Karpas-422 (cell line): ENCODE data around the gene STARD10. TPM values are rescaled to one million over a fixed set of nuclear protein-coding genes. Genes with fewer than 3 reads are reported as not detected.
A peak's percentile ranks its signal among the peaks of the same experiment; 100 is the strongest.

ENCODE experiments used
- DNase-seq: peaks from one replicate; pipeline ENCODE4 v3.0.0-alpha.2; 2015
- H2AFZ ChIP-seq: fragments of 200-600 bp; sonication (generic); 2 replicates; pipeline ENCODE4 v1.6.1; 2014; ENCODE audit warnings: antibody characterized with exemption, low read length, mixed read lengths
- H3K27ac ChIP-seq: fragments of 200-600 bp; sonication (generic); 2 replicates; pipeline ENCODE4 v1.5.1; 2014; ENCODE audit warnings: mild to moderate bottlenecking, low read length, moderate library complexity
- H3K27me3 ChIP-seq: fragments of 200-600 bp; sonication (generic); 2 replicates; pipeline ENCODE4 v1.6.1; 2014; ENCODE audit warnings: low read length, mixed read lengths
- H3K36me3 ChIP-seq: fragments of 200-600 bp; sonication (generic); 2 replicates; pipeline ENCODE4 v1.6.1; 2014; ENCODE audit warnings: low read length, mixed read lengths; ENCODE audit not compliant: insufficient read depth
- H3K4me1 ChIP-seq: fragments of 200-600 bp; sonication (generic); 2 replicates; pipeline ENCODE4 v1.6.1; 2014; ENCODE audit warnings: mild to moderate bottlenecking, low read length, mixed read lengths
- H3K4me2 ChIP-seq: fragments of 200-600 bp; sonication (generic); 2 replicates; pipeline ENCODE4 v1.6.1; 2014; ENCODE audit warnings: low read length, low read depth, mild to moderate bottlenecking; ENCODE audit not compliant: poor library complexity, severe bottlenecking
- H3K4me3 ChIP-seq: fragments of 200-600 bp; sonication (generic); 2 replicates; pipeline ENCODE4 v1.5.1; 2014; ENCODE audit warnings: mild to moderate bottlenecking, antibody characterized with exemption, low read length, mixed read lengths
- H3K79me2 ChIP-seq: fragments of 200-600 bp; sonication (generic); 2 replicates; pipeline ENCODE4 v1.6.1; 2014; ENCODE audit warnings: mild to moderate bottlenecking, low read length, mixed read lengths
- H3K9ac ChIP-seq: fragments of 200-600 bp; sonication (generic); 2 replicates; pipeline ENCODE4 v1.6.0; 2014; ENCODE audit warnings: low read length
- H3K9me2 ChIP-seq: fragments of 200-600 bp; sonication (generic), shearing (Covaris generic); replicated peaks from 2 replicates; pipeline ENCODE4 v1.6.0; 2014; ENCODE audit warnings: mild to moderate bottlenecking, low read length, moderate library complexity; ENCODE audit not compliant: insufficient read depth
- H3K9me3 ChIP-seq: fragments of 300-700, 200-600 bp; sonication (generic); 2 replicates; pipeline ENCODE4 v1.6.1; 2014; ENCODE audit warnings: low read length, mixed read lengths
- H4K20me1 ChIP-seq: fragments of 200-600 bp; sonication (generic); 2 replicates; pipeline ENCODE4 v1.6.1; 2014; ENCODE audit warnings: mild to moderate bottlenecking, antibody characterized with exemption, low read length, low read depth; ENCODE audit not compliant: insufficient read depth
- total RNA-seq: library from RNA; depleted of rRNA; stranded (reverse); fragments of >200 nt; shearing (Covaris generic); gene quantifications from 2 replicates; pipeline ENCODE4 v1.2.3, GENCODE V29; 2014; ENCODE audit warnings: low replicate concordance

The STARD10 gene
- total RNA-seq, 1 experiment from 2014 or later = 4.7 TPM

DNA sequence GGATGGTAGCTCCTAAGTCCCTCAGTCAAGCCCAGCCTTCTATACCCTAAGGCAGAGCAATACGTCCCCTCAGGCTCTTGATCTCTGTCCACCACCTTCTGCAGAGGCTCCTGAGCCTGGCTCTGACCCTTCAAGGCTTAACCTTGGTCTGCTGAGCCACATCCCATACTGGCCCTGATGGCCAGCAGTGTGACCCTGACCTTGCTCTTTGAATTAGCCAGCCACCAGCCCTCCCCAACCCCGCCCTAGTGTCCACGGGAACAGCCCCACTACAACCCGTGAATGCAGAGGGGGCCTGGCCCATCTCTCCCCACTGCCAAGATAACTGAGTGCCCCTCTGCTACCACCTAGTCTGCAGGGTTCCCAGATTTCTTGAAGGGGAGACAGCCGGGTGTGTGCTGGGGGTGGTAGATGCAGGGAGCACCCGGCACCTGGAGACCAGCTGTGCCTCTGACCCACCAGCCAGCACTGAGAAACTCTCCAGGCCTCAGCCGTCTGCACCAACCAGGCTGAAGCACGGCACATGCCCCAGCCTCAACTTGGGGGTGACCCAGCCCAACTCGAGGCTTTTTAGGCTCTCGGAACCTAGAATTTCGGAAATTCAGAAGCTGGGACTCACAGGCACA lies 47.8 kb downstream of the STARD10 start:
- Histone ChIP-seq H3K4me1 (peaks cover 86% of the 10 kb centered on the region), H3K4me2 (no peak overlapping the region), H3K27ac (peak overlapping the region; percentile 31; the same call in 1 of the 2 replicates), H2AFZ (no peak overlapping the region), H3K36me3 (no peaks in the 10 kb centered on the region), H3K9me2 (no peaks in the 10 kb centered on the region), H3K79me2 (peaks cover 94% of the 10 kb centered on the region), H3K9me3 (no peaks in the 10 kb centered on the region), H4K20me1 (peaks cover 29% of the 10 kb centered on the region; the same call in 1 of the 2 replicates), H3K27me3 (no peaks in the 10 kb centered on the region), H3K4me3 (no peak overlapping the region), H3K9ac (no peak overlapping the region)
- no peak for DNase-seq

DNA sequence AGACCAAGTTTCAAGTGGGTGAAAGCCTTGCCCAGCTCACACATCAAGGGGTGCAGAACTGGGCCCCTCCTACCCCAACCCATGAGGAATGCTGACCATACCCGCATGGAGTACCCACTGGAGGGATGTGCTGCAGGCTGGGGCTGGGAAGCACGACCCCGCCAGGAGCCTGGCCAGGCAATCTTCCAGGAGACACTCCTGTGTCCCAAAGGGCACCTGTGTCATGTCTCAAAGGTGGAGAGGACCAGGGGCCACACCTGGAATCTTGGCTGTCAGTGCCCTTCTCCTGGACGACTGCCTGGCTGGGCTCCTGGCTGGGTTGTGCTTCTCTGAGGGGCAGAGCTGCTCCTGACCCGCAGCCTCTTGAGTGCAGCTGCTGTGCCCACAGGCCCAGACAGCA lies 48.3 kb downstream of the STARD10 start:
- no peak overlapping the region for H2AFZ ChIP-seq
- no peak for DNase-seq
- no peaks in the 10 kb centered on the region for H3K9me3 ChIP-seq
- H4K20me1 ChIP-seq = peaks cover 25% of the 10 kb centered on the region; the same call in 1 of the 2 replicates
- H3K4me2 ChIP-seq = no peak overlapping the region
- no peak overlapping the region for H3K9ac ChIP-seq
- H3K4me3 ChIP-seq = no peak overlapping the region
- peaks cover 86% of the 10 kb centered on the region for H3K4me1 ChIP-seq
- H3K9me2 ChIP-seq = no peaks in the 10 kb centered on the region
- no peaks in the 10 kb centered on the region for H3K36me3 ChIP-seq
- no peaks in the 10 kb centered on the region for H3K27me3 ChIP-seq
- H3K27ac ChIP-seq = peak overlapping the region; percentile 31; the same call in 1 of the 2 replicates
- H3K79me2 ChIP-seq = peaks cover 93% of the 10 kb centered on the region

DNA sequence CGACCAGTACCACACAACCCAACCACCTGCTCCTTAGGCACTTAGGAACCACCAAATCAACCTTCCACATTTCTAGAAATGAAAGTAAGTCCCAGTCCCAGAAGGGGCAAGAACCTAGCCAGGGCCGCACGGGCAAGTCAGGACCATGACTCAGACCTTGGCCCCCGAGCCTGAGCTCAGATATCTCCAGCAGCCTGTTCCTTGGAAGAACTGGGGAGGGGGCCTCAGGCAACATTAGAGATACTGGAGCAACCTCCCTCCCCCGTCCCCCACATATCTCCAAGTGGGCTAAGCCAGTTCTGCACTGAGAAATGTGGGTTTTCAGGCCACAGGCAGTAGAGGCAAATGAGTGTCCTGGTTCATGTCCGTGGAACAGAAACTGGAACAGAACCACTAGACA lies 49.4 kb downstream of the STARD10 start:
- Histone ChIP-seq H3K4me2 (peak overlapping the region; percentile 52), H3K4me3 (peak overlapping the region; percentile 28; the same call in 1 of the 2 replicates), H3K27ac (peak overlapping the region; percentile 98), H3K27me3 (no peaks in the 10 kb centered on the region), H3K36me3 (no peaks in the 10 kb centered on the region), H3K9ac (peak overlapping the region; percentile 46), H3K9me3 (no peaks in the 10 kb centered on the region), H3K79me2 (peaks cover 86% of the 10 kb centered on the region), H3K4me1 (peaks cover 88% of the 10 kb centered on the region), H3K9me2 (no peaks in the 10 kb centered on the region), H4K20me1 (peaks cover 18% of the 10 kb centered on the region; the same call in 1 of the 2 replicates), H2AFZ (no peak overlapping the region)
- DNase-seq = no peak

DNA sequence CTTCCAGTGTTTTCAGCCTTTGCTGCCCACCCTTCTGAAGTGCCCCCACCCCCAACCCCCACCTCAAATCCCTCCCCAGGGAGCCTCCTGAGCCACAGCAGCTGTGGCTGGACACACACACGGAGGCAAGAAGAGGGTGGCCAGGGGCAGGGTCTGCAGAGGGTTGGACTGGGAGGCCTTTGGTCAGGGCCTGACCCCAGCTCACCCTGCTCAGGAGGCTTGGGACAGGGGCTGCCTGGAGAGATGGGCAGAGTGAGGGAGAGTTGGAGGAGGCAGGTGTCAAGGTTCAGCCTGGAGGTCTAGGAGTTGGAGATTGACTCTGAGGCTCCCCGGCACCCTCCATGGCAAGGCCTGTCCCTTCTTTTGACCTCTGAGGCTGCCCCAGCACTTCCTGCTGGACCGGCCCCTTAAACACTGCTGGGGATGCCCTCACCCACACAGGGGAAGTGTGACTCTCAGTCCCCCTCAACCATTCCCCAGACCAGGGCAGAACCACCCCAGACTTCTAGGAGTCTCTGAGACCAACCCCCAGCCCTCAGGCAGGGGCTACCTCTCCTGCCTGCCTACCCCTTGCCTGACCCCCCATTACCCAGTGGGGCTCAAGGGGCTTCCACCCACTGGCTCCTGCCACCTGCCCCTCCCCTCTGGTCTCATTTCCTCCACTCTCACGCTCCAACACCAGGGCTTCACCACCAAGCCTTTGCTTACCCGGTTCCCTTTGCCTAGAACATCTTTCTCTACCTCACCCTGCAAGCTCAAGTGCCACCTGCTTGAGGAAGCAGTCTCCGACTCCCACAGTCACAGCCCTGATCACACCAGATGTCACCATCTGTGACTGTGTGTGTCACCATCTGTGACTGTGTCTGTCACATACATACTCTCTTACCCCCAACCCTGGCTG lies 50.3 kb downstream of the STARD10 start:
- Histone ChIP-seq H3K27ac (peak overlapping the region; percentile 98), H3K79me2 (peaks cover 84% of the 10 kb centered on the region), H3K36me3 (no peaks in the 10 kb centered on the region), H3K4me1 (peaks cover 90% of the 10 kb centered on the region), H3K4me2 (peak overlapping the region; percentile 52), H3K9ac (peak overlapping the region; percentile 46), H4K20me1 (peaks cover 11% of the 10 kb centered on the region; the same call in 1 of the 2 replicates), H3K4me3 (no peak overlapping the region), H3K9me2 (no peaks in the 10 kb centered on the region), H3K9me3 (no peaks in the 10 kb centered on the region), H3K27me3 (no peaks in the 10 kb centered on the region), H2AFZ (no peak overlapping the region)
- DNase-seq = peak; percentile 76

DNA sequence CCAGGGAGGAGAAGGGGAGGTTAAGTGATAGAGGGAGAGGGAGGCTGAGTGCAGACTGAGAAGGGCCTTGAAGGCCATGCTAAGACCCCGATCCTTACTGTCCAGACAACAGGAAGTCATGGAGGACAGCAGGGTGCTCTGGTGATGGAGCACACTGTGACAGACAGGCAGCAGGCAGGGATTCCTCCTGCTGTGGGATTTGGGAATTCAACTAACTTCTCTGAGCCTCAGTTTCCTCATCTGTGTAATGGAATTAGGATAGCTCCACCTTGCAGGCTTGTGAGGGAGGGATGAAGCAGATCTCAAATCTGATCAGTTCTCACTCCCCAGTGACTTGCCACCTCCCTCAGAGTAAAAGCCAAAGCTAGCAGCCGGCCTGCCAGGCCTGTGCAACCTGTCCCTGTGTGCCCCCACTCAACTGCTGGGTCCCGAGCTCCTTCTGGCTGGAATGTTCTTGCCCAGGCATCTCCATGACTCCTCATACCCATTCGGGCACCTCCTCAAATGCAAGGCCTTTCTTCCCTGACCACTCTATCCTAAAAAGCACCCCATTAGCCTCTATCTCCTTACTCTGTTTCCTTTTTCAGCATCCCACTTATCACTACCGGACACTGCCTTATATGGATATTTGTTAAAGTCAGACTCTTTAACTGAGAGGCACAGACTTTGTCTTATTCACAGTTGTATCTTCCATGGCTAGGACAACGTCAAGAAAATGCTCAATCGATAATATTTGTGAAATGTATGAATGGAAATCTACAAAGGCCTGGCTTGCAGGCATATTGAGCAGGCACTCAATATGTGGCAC lies 51.1 kb downstream of the STARD10 start:
- peak overlapping the region; percentile 85 for H3K4me2 ChIP-seq
- peak overlapping the region; percentile 98 for H3K27ac ChIP-seq
- DNase-seq = no peak
- no peaks in the 10 kb centered on the region for H3K9me3 ChIP-seq
- no peak overlapping the region for H2AFZ ChIP-seq
- H4K20me1 ChIP-seq = peaks cover 11% of the 10 kb centered on the region; the same call in 1 of the 2 replicates
- H3K4me1 ChIP-seq = peaks cover 97% of the 10 kb centered on the region
- H3K36me3 ChIP-seq = no peaks in the 10 kb centered on the region
- H3K4me3 ChIP-seq = no peak overlapping the region; the same call in 1 of the 2 replicates
- H3K79me2 ChIP-seq = peaks cover 87% of the 10 kb centered on the region
- H3K9ac ChIP-seq = peak overlapping the region; percentile 91
- no peaks in the 10 kb centered on the region for H3K27me3 ChIP-seq
- H3K9me2 ChIP-seq = no peaks in the 10 kb centered on the region

DNA sequence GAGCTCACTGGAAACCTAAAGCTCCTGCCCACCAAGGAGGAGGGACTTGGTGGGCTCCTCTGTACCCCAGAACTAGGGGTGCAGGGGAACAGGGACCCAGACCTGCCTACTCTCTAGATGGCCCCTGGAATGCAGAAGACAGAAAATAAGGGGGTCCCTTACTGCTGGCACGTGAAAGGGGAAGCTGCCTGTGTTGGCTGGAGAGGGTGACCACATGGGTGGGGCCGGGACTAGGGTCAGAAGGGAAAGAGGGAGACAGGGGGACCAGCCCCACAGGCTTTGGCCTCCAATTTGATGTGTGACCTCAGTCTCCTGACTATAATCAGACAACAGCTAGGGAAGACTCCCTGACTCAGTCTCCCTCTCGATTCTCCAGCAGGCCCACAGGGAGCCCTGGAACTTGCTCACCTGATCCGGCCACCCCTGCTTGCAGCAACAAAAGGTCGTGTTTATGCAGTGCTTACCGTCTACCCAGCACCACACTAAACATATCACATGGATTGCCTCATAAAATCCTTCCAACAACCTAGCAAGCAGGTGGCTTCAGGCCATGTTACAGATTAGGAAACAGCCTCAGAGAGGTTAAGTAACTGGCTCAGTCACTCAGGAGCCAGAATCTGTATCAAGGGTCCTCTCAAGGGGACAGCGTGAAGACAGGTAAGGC lies 51.9 kb downstream of the STARD10 start:
- H3K4me1 ChIP-seq = peaks cover 97% of the 10 kb centered on the region
- peak overlapping the region; percentile 70; the same call in 1 of the 2 replicates for H3K4me3 ChIP-seq
- H3K9ac ChIP-seq = peak overlapping the region; percentile 91
- no peaks in the 10 kb centered on the region for H3K27me3 ChIP-seq
- no peaks in the 10 kb centered on the region for H3K36me3 ChIP-seq
- H4K20me1 ChIP-seq = peaks cover 11% of the 10 kb centered on the region; the same call in 1 of the 2 replicates
- H3K9me2 ChIP-seq = no peaks in the 10 kb centered on the region
- H3K79me2 ChIP-seq = peaks cover 87% of the 10 kb centered on the region
- H2AFZ ChIP-seq = no peak overlapping the region
- no peak for DNase-seq
- H3K9me3 ChIP-seq = no peaks in the 10 kb centered on the region
- peak overlapping the region; percentile 98 for H3K27ac ChIP-seq
- H3K4me2 ChIP-seq = peak overlapping the region; percentile 85

DNA sequence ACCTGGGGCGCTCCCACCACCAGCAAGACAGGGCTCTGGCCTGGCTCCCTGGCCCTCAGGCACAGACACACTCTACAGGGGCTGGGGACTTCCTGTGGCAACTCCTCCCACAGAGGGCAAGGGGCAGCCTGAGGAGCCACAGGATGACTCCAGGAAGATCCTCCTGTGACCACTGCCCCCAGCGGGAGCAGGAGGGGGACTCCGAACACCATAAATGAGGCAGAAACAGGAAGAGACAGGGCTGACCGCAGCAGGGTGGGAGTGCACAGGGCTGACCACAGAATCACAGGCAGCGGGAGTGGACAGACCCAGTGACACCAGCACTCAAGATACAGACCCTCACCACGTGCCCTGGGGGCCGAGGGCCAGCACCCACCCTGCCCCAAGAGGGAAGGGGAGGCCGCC lies 52.4 kb downstream of the STARD10 start:
- Histone ChIP-seq H3K36me3 (no peaks in the 10 kb centered on the region), H3K79me2 (peaks cover 87% of the 10 kb centered on the region), H3K4me2 (peak overlapping the region; percentile 85), H3K9ac (peak overlapping the region; percentile 91), H3K4me1 (peaks cover 98% of the 10 kb centered on the region), H4K20me1 (peaks cover 11% of the 10 kb centered on the region; the same call in 1 of the 2 replicates), H3K27me3 (no peaks in the 10 kb centered on the region), H3K9me2 (no peaks in the 10 kb centered on the region), H3K27ac (peak overlapping the region; percentile 98), H3K4me3 (peak overlapping the region; percentile 70; the same call in 1 of the 2 replicates), H3K9me3 (no peaks in the 10 kb centered on the region), H2AFZ (no peak overlapping the region)
- no peak for DNase-seq
